Neural cell (in vitro differentiated cells): ENCODE results near the gene MTPN.

Source experiments
- EP300 ChIP-seq: fragments of 450-650 bp; conservative IDR thresholded peaks from 2 replicates; pipeline ENCODE4 v1.6.1; 2014; ENCODE audit warnings: antibody characterized with exemption, mild to moderate bottlenecking, moderate library complexity; ENCODE audit not compliant: poor library complexity, severe bottlenecking
- EZH2 ChIP-seq: fragments of 200-600, 300-800 bp; shearing (Covaris generic), sonication (generic); IDR thresholded peaks from 2 replicates; pipeline ENCODE4 v1.6.1; 2014; ENCODE audit warnings: antibody characterized with exemption, low read length, borderline replicate concordance, mild to moderate bottlenecking; ENCODE audit not compliant: insufficient read depth, poor library complexity, severe bottlenecking
- POLR2AphosphoS5 ChIP-seq: IDR thresholded peaks from 2 replicates; pipeline ENCODE4 v1.6.1; 2012
- RAD21 ChIP-seq: fragments of 450-650 bp; conservative IDR thresholded peaks from 2 replicates; pipeline ENCODE4 v1.6.1; 2014; ENCODE audit warnings: antibody characterized with exemption, mild to moderate bottlenecking, moderate library complexity
- REST ChIP-seq: IDR thresholded peaks from 2 replicates; pipeline ENCODE4 v1.6.1; 2012; ENCODE audit warnings: borderline replicate concordance
- SMC3 ChIP-seq: fragments of 450-650 bp; conservative IDR thresholded peaks from 2 replicates; pipeline ENCODE4 v1.6.1; 2014; ENCODE audit warnings: antibody characterized with exemption, mild to moderate bottlenecking, moderate library complexity; ENCODE audit not compliant: poor library complexity
- TAF1 ChIP-seq: IDR thresholded peaks from 2 replicates; pipeline ENCODE4 v1.6.1; 2012; ENCODE audit warnings: low read depth
- TF ChIP-seq, protein P1 (sequence below): fragments of 450-650 bp; IDR thresholded peaks from 2 replicates; pipeline ENCODE4 v1.5.1; 2014; ENCODE audit warnings: antibody characterized with exemption, mild to moderate bottlenecking, moderate library complexity; ENCODE audit not compliant: poor library complexity, severe bottlenecking

- TF ChIP-seq, protein P1, sequence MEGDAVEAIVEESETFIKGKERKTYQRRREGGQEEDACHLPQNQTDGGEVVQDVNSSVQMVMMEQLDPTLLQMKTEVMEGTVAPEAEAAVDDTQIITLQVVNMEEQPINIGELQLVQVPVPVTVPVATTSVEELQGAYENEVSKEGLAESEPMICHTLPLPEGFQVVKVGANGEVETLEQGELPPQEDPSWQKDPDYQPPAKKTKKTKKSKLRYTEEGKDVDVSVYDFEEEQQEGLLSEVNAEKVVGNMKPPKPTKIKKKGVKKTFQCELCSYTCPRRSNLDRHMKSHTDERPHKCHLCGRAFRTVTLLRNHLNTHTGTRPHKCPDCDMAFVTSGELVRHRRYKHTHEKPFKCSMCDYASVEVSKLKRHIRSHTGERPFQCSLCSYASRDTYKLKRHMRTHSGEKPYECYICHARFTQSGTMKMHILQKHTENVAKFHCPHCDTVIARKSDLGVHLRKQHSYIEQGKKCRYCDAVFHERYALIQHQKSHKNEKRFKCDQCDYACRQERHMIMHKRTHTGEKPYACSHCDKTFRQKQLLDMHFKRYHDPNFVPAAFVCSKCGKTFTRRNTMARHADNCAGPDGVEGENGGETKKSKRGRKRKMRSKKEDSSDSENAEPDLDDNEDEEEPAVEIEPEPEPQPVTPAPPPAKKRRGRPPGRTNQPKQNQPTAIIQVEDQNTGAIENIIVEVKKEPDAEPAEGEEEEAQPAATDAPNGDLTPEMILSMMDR = no peak
- TF ChIP-seq RAD21 = no peak
- TF ChIP-seq TAF1 = no peak
- TF ChIP-seq REST = no peak
- no peak for TF ChIP-seq POLR2AphosphoS5
- TF ChIP-seq EP300 = no peak
- TF ChIP-seq SMC3 = no peak
- TF ChIP-seq EZH2 = no peak
Measured at GRCh38 chr7:135977742-135978066, 545 bp upstream of the MTPN start.
